Medulla oblongata (tissue), 1 donor: ENCODE results near the gene DCDC2C.
A peak's percentile ranks its signal among the peaks of the same experiment; 100 is the strongest.
"Not testable (repeated sequence)": the region's sequence is repeated elsewhere in the genome, so short reads cannot be mapped to it uniquely, and the experiment has no call there.

Experiments used
- DNase-seq: peaks from one replicate; pipeline ENCODE4 v3.0.0-alpha.2; 2015; ENCODE audit errors: extremely low spot score

The DCDC2C gene

GRCh38 chr2:3703236-3703756, at the start of gene DCDC2C:
Gene DCDC2C, plus strand, starts transcription at chr2:3703575. Its CDS starts 177 bp downstream, at chr2:3703752.
- DNase-seq = no peak

- DNase-seq = no peak
Measured at GRCh38 chr2:3654011-3654410, 49.4 kb upstream of the DCDC2C start.

- no peak for DNase-seq
Measured at GRCh38 chr2:3654531-3655225, 48.7 kb upstream of the DCDC2C start.

- DNase-seq = no peak
Measured at GRCh38 chr2:3655871-3656761, 47.3 kb upstream of the DCDC2C start.

- DNase-seq = peak; percentile 30
Measured at GRCh38 chr2:3656762-3657721, 46.3 kb upstream of the DCDC2C start.

DNA sequence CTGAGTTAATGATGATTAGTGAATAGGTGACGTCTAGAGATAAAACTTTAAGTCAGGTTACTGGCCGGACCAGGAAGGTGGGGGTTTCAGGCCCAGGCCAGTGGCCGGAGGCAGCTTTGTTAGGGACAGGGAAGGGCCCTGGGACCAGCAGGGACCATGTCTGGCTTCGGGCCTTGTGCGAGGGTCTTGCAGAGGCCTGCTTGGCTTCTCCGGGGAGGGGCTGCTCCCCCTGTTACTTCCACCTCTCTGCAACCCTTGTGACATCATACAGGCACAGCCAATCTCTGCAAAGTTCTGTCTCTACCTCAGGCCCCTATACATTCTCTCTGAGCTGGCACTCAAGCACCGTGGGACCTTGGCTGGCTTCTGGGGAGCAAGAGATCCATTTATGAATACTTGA, 45.5 kb upstream of the DCDC2C start, which contains the start of gene ALLC:
ALLC (plus strand) TSS at position 320 of the 400 bp plus-strand sequence. CDS start 12,958 bp downstream, outside the sequence.
- DNase-seq = no peak

DNA sequence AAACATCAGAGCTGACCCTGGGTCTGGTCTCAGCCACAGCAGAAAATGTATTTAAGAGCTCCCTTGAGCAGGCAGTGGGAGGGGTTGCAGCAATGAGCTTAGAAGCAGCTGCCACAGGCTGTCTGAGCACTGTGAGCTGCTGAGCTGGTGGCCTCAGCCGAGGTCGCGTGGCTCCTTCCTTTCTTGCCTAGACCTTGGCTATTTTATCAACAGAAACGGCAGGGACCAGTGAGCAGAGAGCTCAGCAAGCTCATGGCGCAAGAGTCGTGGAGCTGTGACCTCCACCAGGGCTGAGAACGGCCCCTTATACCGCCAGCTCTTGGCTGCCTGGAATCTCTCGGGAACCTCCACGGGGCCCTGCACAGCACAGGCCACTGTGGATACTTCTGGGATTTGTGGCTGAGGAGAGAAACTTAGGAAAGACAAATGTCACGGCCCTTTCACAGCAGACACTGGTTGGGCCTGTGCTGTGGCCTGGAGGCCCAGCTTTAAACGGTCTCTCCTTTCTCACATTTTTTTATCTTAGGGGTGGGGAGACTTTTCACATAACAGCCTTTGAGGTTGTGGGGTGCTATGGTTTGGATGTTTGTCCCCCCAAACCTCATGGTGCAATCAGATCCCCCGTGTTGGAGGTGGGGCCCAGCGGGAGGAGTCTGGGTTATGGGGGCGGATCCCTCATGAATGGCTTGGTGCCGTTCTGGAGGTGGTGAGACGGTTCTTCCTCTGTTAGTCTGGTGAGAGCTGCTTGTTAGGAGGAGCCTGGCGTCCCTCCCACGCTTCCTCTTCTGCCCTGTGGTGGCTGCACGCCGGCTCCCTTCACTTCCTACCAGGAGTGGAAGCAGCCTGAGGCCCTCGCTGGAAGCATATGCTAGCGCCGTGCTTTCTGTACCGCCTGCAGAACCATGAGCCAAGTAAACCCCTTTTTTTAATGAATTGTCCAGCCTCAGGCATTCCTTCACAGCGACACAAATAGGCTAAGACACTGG, 43.6 kb upstream of the DCDC2C start:
- no peak for DNase-seq

GRCh38 chr2:3660640-3661039, 42.7 kb upstream of the DCDC2C start:
- not testable (repeated sequence) for DNase-seq

DNA sequence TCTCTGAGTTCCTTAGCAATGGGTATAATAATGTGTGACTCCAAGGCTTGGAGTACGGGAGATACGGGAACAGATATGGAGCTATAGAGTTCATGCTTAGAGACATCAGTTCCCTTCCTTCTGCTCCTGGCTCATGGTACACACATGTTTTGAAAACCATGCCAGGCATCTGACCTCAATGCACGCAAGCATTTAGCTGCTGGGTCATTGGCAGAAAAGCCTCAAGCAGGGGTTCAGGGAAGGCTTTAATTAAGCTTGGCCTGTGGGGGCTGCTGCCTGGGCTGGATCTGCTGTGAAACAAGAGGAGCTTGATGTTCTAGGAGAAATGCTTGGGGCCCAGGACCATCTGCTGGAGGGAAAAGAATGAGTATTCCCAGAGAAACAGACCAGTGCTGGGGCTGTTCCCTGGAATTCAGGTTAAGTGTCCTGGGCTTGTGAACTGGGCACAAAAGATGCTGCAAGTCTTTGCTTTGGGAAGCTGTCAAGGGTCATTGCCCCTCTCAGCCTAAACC, 42.2 kb upstream of the DCDC2C start:
- DNase-seq = no peak

DNA sequence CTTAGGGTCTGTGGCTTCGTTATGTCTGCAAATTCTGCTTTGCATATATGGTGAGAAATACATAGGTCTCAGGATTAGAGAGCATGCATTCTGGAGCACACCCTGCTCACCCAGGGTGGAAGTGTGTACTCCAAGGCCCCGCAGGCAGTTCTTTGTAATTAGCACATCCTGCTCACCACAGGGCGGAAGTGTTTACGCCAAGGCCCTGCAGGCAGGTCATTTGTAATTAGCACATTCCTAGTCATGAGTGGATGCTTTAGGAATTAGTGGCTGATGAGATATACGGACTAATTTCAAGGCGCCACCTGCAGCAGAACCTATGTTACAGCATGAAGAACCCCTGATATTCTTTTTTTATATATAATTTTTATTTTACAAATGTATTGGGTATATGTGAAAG, 41.1 kb upstream of the DCDC2C start:
- DNase-seq = no peak

DNA sequence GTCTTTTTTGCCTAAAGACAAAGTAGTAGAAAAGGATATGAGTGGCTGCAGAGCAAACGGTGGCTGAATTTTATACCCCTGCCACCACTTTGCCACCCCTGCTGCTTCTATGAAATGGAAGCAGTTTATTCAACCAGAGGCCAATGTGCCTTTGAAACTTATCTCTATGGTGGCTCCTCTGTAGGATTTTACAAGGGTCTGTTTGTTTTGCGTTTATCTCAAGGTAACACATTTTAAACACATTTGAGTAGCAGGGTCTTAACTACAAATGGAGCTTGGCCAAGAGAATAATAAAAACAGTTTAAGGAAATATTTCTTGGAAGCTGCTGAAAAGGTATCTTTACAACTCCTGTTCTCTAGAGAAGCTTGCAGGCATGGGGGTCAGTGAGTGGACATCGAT, 39.3 kb upstream of the DCDC2C start:
- DNase-seq = no peak

GRCh38 chr2:3664925-3665324, 38.5 kb upstream of the DCDC2C start:
- no peak for DNase-seq

DNA sequence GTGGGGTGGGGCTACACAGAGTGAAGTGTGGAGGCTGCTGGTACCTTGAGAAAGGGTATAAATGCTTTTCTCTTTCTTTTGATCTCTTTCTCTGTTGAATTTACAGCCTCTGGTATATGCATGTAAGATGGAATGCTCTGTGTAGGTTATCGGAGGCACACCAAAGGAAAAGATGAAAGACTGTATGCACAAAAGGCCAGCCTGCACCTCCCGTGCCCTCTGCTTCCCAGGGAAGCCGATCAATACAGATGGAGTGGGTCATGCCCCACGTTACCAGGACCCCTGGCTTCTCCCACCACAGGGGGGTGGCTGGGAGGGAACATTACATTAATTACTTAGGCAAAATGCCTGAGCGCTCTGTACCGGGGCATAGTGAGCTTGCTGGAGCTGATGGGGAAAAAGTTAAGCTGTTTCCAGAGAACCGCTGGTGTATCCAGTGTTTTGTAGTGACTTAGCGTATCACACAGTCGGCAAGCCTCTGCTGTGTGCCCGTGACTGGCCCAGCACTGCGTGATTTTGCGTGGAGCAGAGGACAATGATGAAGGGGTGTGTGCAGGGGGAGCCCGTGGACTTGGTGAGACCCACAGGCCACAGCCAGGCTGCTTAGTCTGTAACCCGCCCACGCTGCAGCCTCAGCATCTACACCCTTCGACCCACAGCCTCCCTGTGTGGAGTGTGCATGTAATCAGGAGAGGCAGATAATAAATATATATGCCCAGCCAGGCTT, 37.3 kb upstream of the DCDC2C start:
- DNase-seq = no peak

- no peak for DNase-seq
Measured at GRCh38 chr2:3666613-3666975, 36.8 kb upstream of the DCDC2C start.

- DNase-seq = no peak
Measured at GRCh38 chr2:3667151-3667631, 36.2 kb upstream of the DCDC2C start.

DNA sequence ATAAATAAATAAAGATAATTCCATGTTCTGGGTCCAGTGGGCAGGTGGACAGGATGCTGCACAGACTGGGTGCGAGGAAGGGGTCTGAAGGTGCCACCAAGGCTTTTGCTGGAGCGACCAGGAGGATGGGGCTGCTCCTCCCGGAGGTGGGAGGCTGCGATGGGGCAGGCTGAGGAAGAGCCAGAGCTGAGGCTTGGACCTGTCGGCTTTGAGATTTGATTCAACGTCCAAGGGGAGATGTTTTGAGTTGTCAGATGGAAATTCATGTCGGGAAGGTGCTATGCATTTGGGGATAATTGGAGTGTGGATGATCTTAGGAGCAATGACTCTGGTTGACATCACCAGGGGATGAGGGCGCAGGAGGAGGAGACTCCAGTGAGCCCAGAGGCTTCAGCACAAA, 33.7 kb upstream of the DCDC2C start:
- DNase-seq = no peak

DNA sequence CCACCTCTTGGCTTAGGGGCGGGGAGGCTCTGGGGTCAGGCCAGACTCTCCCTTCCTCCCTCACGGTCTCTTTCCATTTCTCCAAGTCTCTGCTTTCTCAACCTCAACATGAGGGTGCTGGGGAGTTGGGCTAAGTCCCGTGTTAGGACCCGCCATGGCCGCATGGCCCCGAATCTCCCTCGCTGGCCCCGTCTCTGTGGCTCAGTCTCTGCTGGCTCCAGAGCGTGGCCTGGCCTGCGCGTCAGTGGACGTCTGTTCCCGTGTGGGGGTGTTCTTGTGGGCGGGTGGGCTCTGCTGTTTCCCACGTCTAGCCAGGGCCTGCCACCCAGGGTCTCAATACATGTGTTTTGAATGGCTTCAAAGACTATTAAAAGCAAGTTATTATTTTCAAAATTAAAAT, 33.0 kb upstream of the DCDC2C start:
- DNase-seq = no peak

- DNase-seq = no peak
Measured at GRCh38 chr2:3670941-3671340, 32.4 kb upstream of the DCDC2C start.
